ENCODE results near the gene IRF2BPL. TPM values are rescaled to one million over a fixed set of nuclear protein-coding genes. Genes with fewer than 3 reads are reported as not detected.

The IRF2BPL gene
- total and polyA plus RNA-seq, 9 of the 15 experiments (the other 6 are each of a cell fraction or from before 2014, with no cell fraction given), result 0.52 to 21.6 (median 2.5) TPM

GRCh38 chr14:77040059-77040740 lies 11.7 kb upstream of the IRF2BPL start (continued):
- TF ChIP-seq ZBTB33 (CRISPR knock-in tag; IDR thresholded peaks at IDR 0.05) (no peak; the same call in 1 of the 2 replicates), MEF2A (IDR thresholded peaks at IDR 0.05; ENCODE audit: control insufficient read depth, low read depth, low read length) (0 out of 2 replicates have a peak, but pooled peaks have one; percentile 3), THRA (IDR thresholded peaks at IDR 0.05) (no peak), ZBTB9 (CRISPR knock-in tag; IDR thresholded peaks at IDR 0.05) (no peak), PKNOX1 (IDR thresholded peaks at IDR 0.05) (peak; percentile 81), CHCHD3 (CRISPR knock-in tag; IDR thresholded peaks at IDR 0.05) (no peak), RBM25 (IDR thresholded peaks at IDR 0.05; ENCODE audit: low read depth, low read length, severe bottlenecking) (no peak), POLR3A (IDR thresholded peaks at IDR 0.05; ENCODE audit: borderline replicate concordance, extremely low read depth, insufficient read depth, insufficient read length) (no peak), KAT7 (CRISPR knock-in tag; IDR thresholded peaks at IDR 0.05; ENCODE audit: borderline replicate concordance) (no peak), ZNF354B (CRISPR knock-in tag; IDR thresholded peaks at IDR 0.05) (no peak), ZNF384 (IDR thresholded peaks at IDR 0.05; ENCODE audit: low read depth, low read length) (no peak), HSF4 (CRISPR knock-in tag; IDR thresholded peaks at IDR 0.05; ENCODE audit: borderline replicate concordance) (no peak), KLF10 (CRISPR knock-in tag; IDR thresholded peaks at IDR 0.05) (no peak), NFRKB (IDR thresholded peaks at IDR 0.05; ENCODE audit: low read depth) (peak; percentile 30; the same call in 1 of the 2 replicates), CBFA2T3 (IDR thresholded peaks at IDR 0.05) (peak; percentile 91), ZNF277 (CRISPR knock-in tag; IDR thresholded peaks at IDR 0.05; ENCODE audit: borderline replicate concordance) (no peak), MBD1 (CRISPR knock-in tag; IDR thresholded peaks at IDR 0.05) (no peak), TBL1XR1 (IDR thresholded peaks at IDR 0.05; ENCODE audit: low read length in 2 of 2) (0 out of 4 replicates have a peak, but pooled peaks have one; percentile 46 to 50), KHSRP (IDR thresholded peaks at IDR 0.05) (no peak), SMC3 (conservative IDR thresholded peaks at IDR 0.05; ENCODE audit: insufficient read depth, low read depth, low read length) (no peak)

Data from K562 (cell line).